GM18526 (cell line): ENCODE results near the gene TAOK1.
A peak's percentile ranks its signal among the peaks of the same experiment; 100 is the strongest.

Source experiments
- POLR2A ChIP-seq: IDR thresholded peaks from 3 replicates; pipeline ENCODE4 v1.6.1; 2011; ENCODE audit not compliant: insufficient read length; ENCODE audit errors: extremely low read depth

Gene TAOK1

DNA sequence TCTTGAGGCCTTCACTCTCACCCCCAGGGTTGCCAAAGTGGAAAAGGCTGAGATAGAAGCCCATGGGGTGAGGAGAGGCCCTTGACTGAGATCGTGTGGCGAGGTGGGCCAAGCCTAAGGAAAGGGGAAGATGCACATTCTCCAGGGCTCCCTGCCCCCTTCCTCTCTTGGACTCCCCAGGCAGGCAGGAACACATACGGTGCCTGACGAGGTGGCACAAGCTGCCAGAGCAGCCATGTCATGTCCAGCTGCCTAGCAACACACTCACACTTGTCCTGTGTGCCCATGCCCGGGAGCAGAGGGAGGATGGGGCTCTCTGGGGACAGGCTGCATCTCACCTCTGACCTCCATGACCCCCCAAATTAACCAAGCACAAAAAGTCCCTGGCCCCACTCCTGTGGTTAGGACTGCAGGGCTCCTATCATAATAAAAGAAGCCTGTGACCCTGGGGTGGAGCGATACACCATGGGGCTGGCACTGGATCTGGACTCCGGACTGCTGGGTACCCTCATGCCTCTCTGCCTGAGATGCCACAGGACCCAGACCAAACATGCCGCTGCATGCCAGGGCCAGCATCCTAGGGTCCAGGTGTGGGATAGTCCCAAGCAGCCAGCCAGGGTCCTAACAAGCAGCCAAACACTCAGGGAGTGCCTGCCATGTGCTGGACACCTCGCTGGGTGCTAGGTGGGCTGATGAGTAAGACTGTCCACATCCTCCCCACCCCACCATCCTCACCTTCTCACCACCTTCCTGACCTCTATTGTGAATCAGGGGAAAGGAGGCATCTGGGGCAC, 196.7 kb downstream of the TAOK1 start:
- TF ChIP-seq POLR2A: no peak

DNA sequence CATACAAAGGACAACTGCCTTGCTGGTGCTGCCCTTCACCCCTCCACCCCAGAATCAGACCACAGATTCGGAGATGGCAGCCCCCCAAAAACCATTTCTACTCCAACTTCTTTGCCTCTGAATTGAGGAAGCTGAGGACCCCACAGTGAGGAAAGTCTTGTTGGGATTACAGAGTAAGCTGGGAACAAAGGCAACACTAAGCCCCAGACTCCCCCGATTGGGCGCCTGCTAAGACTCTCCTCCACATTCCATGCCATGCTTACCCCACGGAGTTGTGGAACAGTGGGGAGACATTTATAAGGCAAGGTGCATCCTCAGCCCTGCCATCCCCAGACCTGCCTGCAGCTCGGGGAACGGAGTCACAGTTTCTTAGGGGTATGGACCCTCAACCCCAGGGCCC, 197.4 kb downstream of the TAOK1 start:
- TF ChIP-seq POLR2A: no peak

DNA sequence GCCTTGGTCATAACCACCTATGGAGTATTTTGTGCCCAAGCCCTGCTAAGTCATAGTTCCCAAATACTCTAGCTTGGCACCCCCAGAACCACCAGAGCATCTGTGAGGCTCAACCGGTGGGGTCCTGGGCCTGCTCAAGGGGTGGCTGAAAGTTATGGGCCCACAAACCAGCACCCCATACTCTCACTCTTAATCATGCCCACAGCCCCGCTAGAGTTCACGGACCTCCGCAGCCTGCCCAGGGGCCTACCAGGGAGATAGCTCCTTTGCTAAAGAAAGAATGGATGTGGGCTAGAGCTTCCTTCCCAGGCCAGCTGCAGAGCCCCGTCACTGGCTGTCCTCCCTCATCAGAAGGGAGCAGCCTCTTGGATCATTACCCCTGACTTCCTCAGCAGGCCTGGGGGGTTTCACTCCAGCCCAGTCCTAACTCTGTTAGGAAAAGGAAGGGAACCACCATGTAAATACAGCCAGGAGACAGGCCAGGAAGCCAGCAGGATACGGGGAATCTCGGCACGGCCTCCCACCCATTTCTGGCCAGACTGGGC, 197.9 kb downstream of the TAOK1 start:
- no peak for TF ChIP-seq POLR2A

DNA sequence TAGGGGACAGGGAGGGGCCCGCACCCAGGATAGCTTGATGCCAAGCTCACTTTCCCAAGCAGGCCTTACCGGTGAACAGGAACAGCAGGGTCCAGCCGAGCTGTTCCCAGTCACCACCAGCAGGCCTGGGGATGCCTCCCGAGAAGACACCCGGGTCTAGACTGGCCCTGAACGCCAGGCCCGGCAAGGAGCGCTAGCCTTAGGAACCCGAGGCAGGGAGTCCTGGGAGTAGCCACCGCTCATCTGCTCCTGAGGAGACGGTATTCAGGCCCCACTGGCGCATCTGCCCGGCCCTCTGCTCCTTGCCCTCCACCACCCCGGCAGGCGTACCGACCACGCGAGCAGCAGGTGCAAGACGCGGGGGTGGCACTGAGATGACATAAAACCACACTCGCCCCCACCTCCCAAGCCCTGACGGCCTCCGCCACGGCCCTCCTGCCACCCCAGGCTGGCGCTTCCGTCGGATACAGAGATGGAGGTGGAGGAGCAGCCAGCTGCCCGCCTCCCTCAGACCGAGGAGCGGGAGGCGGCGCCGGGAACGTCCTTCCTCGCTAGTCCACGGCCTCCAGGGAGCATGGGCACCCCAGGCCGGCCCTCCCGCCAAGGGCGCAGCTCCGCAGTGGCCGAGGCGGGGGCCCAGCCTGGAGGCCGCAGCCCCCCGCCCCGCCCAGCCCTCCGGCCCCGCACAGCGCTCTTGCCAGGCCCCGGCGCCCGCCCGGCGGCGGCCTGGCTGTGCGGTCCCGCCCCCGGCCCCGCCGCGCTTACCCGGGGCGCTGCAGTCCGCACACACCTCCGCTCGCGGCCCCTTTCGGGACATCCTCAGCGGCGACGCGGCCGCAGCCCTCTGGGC, 198.6 kb downstream of the TAOK1 start:
- TF ChIP-seq POLR2A: no peak

DNA sequence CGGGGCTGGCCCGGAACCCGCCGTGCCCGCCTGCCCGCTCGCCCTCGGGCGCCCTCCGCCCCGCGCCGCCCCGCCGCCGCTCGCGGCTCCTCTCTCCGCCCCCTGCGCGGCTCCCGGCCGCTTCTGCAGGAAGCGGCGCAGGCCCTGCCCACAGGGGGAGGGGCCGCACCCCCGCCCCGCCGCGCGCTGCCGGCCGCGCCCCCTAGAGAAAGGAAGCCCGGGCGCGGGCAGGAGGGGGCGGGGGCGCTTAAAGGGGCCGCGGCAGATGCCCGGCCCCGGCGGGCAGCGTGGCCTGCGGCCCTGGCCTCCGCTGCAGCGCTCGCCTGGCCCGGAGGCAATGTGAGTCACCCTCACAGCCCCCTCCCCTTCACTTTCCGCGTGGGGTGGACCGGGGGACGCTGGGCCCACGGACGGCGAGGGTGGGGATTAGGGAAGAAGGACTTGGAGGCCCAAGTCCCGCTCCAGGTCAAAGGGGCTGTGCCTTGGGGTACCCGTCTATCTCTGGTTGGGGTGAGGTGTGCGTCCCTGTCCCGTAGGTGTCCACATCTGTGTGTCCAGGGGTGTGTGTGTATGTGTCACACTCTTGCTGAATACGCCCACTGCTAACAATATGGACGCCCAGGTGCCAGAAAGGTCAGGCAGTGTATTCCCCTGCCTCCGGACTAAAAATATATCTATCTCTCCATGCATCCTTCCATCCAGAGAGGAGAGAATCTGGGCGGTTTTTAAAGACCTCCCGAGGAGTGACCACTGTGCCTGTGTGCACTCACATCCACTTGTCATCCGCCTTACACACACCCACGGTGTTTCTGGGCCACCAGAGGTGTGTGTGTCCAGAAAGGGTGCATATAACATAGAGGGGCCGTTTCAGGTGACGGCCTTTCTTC, 199.6 kb downstream of the TAOK1 start, which contains the start of gene GIT1:
TSS of gene GIT1 (minus strand) at position 125 of the 887 bp plus-strand sequence. CDS start 270 bp downstream, outside the sequence.
- TF ChIP-seq POLR2A: peak; percentile 62

DNA sequence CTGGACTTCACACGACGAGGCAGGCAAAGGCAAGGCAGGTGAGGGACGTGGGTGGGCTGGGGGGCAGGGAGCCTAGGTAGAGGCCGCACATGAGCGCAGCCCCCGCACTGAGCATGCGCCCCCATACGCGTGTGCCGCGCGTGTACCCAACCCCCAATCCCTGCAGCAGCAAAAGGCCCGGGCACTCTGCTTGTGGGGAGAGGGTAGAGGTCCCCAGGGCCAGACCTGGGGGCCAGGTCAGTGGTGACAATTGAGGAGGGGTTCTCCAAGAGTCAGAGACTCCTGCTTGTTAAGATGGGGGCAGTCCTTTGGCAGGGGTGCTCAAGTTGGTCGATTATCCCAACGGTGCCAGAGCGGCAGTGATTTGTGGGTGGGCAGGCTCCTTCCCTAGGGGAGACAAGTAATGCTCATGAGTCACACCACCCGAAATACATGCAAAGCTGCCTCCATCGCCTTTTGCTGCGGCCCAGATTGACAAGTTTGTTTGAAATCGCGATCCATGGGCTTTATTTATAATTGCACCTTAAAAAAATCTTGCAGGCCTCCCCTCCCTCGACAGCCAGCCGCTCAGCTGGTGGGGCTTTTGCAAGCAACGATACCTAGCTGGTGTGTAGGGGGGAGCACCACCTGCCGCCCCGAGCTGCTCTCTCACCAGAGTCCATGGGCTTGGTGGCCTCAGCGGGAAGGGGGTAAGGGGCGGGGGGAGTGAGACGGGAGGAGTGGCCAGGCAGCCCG, 200.4 kb downstream of the TAOK1 start:
- no peak for TF ChIP-seq POLR2A

DNA sequence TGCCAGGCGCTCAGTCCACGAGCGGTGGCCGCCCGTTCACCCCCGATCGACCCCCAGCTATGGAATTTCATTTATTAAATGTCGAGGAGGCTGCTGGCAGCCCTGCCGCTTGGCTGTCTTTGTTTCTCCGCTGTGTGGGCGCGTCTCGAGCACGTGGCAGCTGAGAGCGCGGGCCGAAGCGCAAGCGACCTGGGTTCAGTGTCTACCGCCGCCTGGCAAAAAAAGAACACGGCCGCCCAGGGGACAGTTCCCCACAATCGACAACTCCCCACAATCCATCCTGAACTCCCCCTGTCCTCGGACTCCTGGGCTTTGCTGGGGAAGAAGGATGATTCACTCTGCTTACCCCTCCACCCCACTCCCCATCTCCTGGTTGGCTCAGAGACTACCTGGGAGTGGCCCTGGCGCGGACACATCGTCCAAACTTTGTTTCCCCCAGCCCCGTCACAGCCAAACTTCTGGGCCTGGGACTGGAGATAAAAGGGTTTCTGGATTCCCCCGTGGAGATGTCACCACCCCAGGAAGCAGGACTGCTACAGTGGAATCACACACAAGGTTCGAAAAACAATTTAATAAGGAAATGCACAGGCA, 201.1 kb downstream of the TAOK1 start:
- TF ChIP-seq POLR2A: no peak

DNA sequence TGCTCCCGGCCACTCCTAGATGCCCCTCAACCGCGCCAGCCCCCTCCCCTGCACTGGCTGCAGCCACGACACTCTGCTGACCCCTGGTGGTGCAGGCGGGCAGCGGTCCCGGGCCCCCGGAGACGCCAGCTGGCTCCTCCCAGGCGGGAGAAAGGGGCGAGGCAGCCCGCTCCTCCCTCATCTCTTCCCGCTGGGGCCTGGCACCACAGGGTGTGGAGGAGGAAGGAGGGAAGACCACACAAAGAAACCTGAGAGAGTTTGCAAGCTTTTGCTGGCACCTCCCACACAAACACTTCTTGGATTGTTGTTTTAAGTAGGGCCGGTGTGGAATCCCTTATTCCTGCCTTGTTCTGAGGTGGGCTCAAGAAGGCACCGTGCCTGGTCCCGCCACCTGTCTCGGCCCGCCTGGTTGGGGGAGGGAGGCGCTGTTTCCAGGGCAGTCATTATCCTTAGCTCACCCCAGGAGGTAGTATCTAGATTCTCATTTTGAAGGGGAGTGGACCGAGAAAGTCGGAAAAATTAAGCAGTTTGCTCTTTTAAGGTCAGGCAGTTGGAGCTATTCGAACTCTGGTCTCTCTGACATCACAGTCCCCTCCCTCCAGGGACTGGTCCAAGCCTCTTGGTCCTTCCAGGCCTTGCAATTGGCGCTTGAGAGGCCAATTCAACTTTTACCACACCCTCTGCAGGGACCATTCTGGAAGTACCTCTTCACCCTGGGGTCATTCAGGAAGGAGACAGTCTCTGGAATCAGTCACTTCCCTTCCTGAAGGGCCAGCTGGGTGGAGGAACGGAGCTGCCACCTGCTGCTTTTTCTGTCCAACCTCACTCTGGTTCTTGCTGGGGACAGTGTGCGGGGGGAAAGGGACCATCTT, 201.8 kb downstream of the TAOK1 start:
- TF ChIP-seq POLR2A: no peak

DNA sequence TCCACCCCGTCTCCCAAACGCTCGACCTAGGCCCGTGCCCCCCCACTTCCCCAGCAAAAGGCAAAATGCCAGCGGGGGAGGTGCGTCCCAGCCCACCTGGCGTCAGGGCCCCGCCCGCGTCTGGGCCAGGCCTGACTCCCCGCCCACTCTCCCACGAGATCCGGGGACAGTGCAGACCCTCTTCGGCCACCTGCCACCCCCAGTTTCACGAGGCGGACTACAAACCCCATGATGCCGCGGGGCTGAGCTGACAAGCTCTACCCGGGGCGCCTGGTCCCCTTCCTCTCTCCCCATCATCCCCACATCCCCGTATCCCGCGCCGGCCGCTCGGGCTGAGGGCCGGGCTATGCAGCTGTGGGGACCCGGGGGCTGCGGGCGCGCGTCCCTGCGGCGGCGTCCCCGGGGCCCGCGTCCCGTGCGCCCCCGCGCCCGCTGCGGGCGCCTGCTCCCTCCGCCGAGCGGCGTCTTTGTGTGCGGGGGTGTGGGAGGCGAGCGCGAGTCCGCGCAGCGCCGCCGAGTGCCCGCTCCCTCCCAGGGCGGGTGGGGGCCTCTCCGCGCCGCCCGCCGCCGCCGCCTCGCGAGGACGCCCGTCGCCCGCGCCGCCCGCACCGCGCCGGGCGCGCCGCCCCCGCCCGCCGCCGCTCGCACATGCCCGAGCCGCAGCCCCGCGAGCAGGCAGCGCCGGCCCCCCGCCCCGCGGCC, 202.8 kb downstream of the TAOK1 start, which contains the start of gene ANKRD13B:
TSS of gene ANKRD13B (plus strand) at position 283 of the 702 bp plus-strand sequence. CDS start 490 bp downstream, outside the sequence.
- TF ChIP-seq POLR2A: no peak

DNA sequence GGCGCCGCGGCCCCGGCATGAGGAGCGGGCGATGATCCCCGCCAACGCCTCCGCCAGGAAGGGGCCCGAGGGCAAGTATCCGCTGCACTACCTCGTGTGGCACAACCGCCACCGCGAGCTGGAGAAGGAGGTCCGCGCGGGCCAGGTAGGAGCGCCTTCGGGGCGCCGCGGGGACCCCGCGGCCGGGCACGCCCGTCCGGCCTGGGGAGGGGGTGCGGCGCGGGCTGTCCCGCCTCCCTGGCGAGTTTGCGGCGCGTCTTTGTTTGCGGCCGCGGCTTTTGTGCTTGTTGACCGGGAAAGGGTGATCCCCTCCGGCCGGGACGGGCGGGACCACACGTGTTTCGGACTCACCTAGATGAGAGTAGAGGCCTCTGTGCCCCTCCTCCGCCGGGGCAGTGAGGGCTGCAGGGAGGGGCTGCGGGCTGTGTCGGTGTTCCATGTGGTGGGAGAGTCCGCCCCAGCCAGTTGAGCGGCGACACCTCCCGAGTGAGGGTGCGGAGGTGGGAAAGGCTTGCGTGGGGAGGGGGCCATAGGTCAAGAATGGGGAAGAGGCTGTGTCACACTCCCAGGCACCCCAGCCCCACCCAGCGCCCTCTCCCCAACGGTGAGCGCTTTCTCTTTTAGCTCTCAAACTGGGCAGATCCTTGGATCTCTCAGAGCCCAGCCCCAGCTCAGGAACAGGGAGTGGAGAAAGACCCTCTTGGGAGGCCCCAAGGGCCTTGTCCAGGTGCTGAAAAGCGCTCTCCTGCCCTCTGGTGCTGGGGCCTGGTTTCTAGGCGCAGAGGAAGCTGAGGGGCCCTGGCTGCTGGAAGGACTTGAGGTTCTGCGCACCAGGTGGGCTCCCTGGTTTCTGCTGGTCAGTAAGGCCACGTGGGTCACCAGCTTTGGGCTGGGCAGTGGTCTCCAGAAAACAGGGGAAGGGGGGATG, 203.7 kb downstream of the TAOK1 start:
- no peak for TF ChIP-seq POLR2A

DNA sequence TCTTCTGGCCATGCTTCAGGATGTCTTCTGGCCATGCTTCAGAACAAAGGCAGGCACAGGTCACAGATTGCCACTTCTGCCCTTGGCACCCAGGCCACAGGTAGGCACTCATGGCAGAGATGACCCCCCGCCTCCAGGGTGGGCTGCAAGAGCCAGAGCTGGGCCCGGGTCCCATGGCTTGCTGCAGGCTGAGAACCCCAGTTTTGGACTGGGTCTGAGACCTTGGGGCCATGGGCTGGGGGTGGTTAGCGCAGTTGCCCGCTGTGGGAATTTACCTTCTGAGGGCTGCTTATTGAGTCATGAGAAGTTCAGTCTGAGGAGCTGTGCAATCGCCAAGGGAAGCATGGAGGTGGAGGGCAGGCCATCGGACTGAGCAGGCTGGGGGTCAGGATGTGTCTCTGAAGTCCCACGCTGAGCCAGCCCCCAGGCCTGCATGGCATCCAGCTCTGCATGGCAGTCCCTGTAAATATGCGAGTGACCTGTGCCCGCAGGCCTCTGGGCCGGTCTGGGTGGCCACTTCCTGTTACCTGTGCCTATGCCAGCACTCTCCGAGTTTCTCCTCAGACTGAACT, 204.4 kb downstream of the TAOK1 start:
- no peak for TF ChIP-seq POLR2A
